HCT116 (cell line): Measurements from ENCODE around the gene GZF1. TPM values are rescaled to one million over a fixed set of nuclear protein-coding genes. Genes with fewer than 3 reads are reported as not detected.

Experiments
- ATAC-seq: fragments of 200-7000 bp; cut with Tn5 transposase; 2 replicates; pipeline ENCODE4 v1.9.1; 2020; ENCODE audit warnings: mild to moderate bottlenecking, moderate library complexity
- BruUV-seq: library from RNA; stranded (reverse); fragments of 400-500 nt; replicated peaks from 2 replicates; lab custom pipeline; 2021; lab: Mats Ljungman, UMichigan
- CTCF ChIA-PET: fragments of 300-600 bp; sonication (Branson Sonifier 250); formaldehyde crosslinking; loops from one replicate; lab custom pipeline; 2021; ENCODE audit warnings: antibody characterized with exemption; lab: Charles Lee
- POLR2A ChIA-PET: fragments of 300-600, 350-600 bp; sonication (Branson Sonifier 250); formaldehyde crosslinking; loops from one replicate; lab custom pipeline; 2021; ENCODE audit warnings: antibody characterized with exemption; lab: Charles Lee
- RAD21 ChIA-PET, 2 experiments: fragments of 300-600 bp; sonication (Branson Sonifier 250); formaldehyde crosslinking; loops; one replicate each; lab custom pipeline; 2023; ENCODE audit warnings: low total read pairs in 2 of 2; ENCODE audit not compliant: uncharacterized antibody in 2 of 2, unreplicated experiment in 2 of 2, low non-redundant PET in 1 of 2; lab: Charles Lee
- DNase-seq: peaks from one replicate; pipeline ENCODE4 v3.0.0-alpha.2; 2010; ENCODE audit warnings: low read depth, low spot score
- H2AFZ ChIP-seq: fragments of 200-600 bp; shearing (Covaris generic), sonication (generic); 2 replicates; pipeline ENCODE4 v1.6.1; 2017; ENCODE audit warnings: low read depth, mixed run types, mixed read lengths, antibody characterized with exemption, low read length; ENCODE audit not compliant: poor library complexity, severe bottlenecking
- H3K27ac ChIP-seq: 2 replicates; pipeline ENCODE4 v1.5.1; 2012; ENCODE audit warnings: low read depth, low read length
- H3K27me3 ChIP-seq: fragments of 200-600 bp; sonication (generic); 2 replicates; pipeline ENCODE4 v1.6.1; 2016; ENCODE audit warnings: mixed run types, low read length, mixed read lengths; ENCODE audit not compliant: insufficient read depth
- H3K36me3 ChIP-seq, 2 experiments: fragments of 200-500 bp in 1 of 2; fragments of 200-600 bp in 1 of 2; sonication (Bioruptor generic) in 1 of 2; sonication (generic) in 1 of 2; 2 replicates each; pipeline versions ENCODE4 v1.5.1 to v1.6.1; 2014 to 2016; ENCODE audit warnings: low read length in 2 of 2, inconsistent platforms in 1 of 2, mixed read lengths in 1 of 2, mixed run types in 1 of 2; ENCODE audit not compliant: insufficient read depth in 2 of 2, control insufficient read depth in 1 of 2
- H3K4me1 ChIP-seq, 2 experiments: fragments of 200-600 bp in 1 of 2; sonication (generic) in 1 of 2; 2 replicates each; pipeline versions ENCODE4 v1.5.1 to v1.6.1; 2012 to 2017; ENCODE audit warnings: low read length in 2 of 2, inconsistent platforms in 1 of 2, mild to moderate bottlenecking in 1 of 2, mixed read lengths in 1 of 2, mixed run types in 1 of 2, moderate library complexity in 1 of 2; ENCODE audit not compliant: insufficient read depth in 2 of 2, control insufficient read depth in 1 of 2
- H3K4me2 ChIP-seq: fragments of 200-600 bp; sonication (generic); 2 replicates; pipeline ENCODE4 v1.6.1; 2017; ENCODE audit warnings: mixed run types, low read length, mixed read lengths
- H3K4me3 ChIP-seq, 2 experiments: fragments of 200-600 bp in 1 of 2; sonication (generic) in 1 of 2; replicated peaks in 1 of 2; 2 replicates each; pipeline ENCODE4 v1.5.1; 2011 to 2016; ENCODE audit warnings: low read length in 2 of 2, control low read depth in 1 of 2, low read depth in 1 of 2, mild to moderate bottlenecking in 1 of 2, mixed read lengths in 1 of 2, mixed run types in 1 of 2
- H3K79me2 ChIP-seq: fragments of 200-600 bp; sonication (generic); 2 replicates; pipeline ENCODE4 v1.6.1; 2017; ENCODE audit warnings: mild to moderate bottlenecking, mixed run types, low read length, moderate library complexity, mixed read lengths; ENCODE audit not compliant: insufficient read depth
- H3K9ac ChIP-seq: fragments of 200-600 bp; sonication (generic); 2 replicates; pipeline ENCODE4 v1.6.1; 2016; ENCODE audit warnings: low read length, mixed read lengths
- H3K9me2 ChIP-seq: fragments of 200-600 bp; sonication (generic), shearing (Covaris generic); 2 replicates; pipeline ENCODE4 v1.6.1; 2017; ENCODE audit warnings: mixed run types, mild to moderate bottlenecking, moderate library complexity; ENCODE audit not compliant: insufficient read depth
- H3K9me3 ChIP-seq, 2 experiments: fragments of 200-500 bp in 1 of 2; fragments of 200-600 bp in 1 of 2; sonication (Bioruptor generic) in 1 of 2; sonication (generic) in 1 of 2; 2 replicates each; pipeline ENCODE4 v1.6.1; 2014 to 2017; ENCODE audit warnings: low read length in 2 of 2, mixed read lengths in 2 of 2, inconsistent platforms in 1 of 2, low read depth in 1 of 2, mild to moderate bottlenecking in 1 of 2, mixed run types in 1 of 2, moderate library complexity in 1 of 2; ENCODE audit not compliant: control insufficient read depth in 1 of 2, insufficient read depth in 1 of 2
- H4K20me1 ChIP-seq: fragments of 200-600 bp; sonication (generic), shearing (Covaris generic); 2 replicates; pipeline ENCODE4 v1.6.1; 2017; ENCODE audit warnings: mixed run types, mild to moderate bottlenecking, moderate library complexity; ENCODE audit not compliant: insufficient read depth
- CEBPB ChIP-seq: IDR thresholded peaks from 2 replicates; pipeline ENCODE4 v1.6.1; 2012; ENCODE audit warnings: low read depth
- EZH2phosphoT487 ChIP-seq: fragments of 200-600 bp; IDR thresholded peaks from 2 replicates; pipeline ENCODE4 v1.6.1; 2018; ENCODE audit warnings: antibody characterized with exemption, borderline replicate concordance
- MAX ChIP-seq: IDR thresholded peaks from 2 replicates; pipeline ENCODE4 v1.6.1; 2012
- POLR2AphosphoS5 ChIP-seq: IDR thresholded peaks from 2 replicates; pipeline ENCODE4 v1.6.1; 2011; ENCODE audit warnings: mild to moderate bottlenecking, low read depth, low read length, moderate library complexity
- RAD21 ChIP-seq: IDR thresholded peaks from 2 replicates; pipeline ENCODE4 v1.6.1; 2012; ENCODE audit warnings: low read depth, mild to moderate bottlenecking
- REST ChIP-seq: IDR thresholded peaks from 2 replicates; pipeline ENCODE4 v1.6.1; 2012; ENCODE audit warnings: low read depth
- SIN3A ChIP-seq: IDR thresholded peaks from 2 replicates; pipeline ENCODE4 v1.6.1; 2012; ENCODE audit warnings: low read depth
- SP1 ChIP-seq: IDR thresholded peaks from 2 replicates; pipeline ENCODE4 v1.6.1; 2012; ENCODE audit warnings: low read depth
- TCF7L2 ChIP-seq: IDR thresholded peaks from 2 replicates; pipeline ENCODE4 v1.7.0; 2011; ENCODE audit warnings: borderline replicate concordance, inconsistent platforms; ENCODE audit not compliant: insufficient read depth, insufficient read length; ENCODE audit errors: extremely low read depth
- ZNF274 ChIP-seq: fragments of 200-500 bp; sonication (Bioruptor generic); IDR thresholded peaks from 2 replicates; pipeline ENCODE4 v1.6.1; 2014; ENCODE audit warnings: mild to moderate bottlenecking, low read depth, low read length, inconsistent platforms
- intact Hi-C: fragments of 100-400 bp; cut with micrococcal nuclease; formaldehyde crosslinking; loops from 2 replicates; pipeline ENCODE4 v1.10.0; 2022
- total RNA-seq: library from RNA; stranded (reverse); gene quantifications from one replicate; pipeline ENCODE4 v1.2.1, GENCODE V29; 2021; ENCODE audit not compliant: unreplicated experiment

GZF1 gene
- total RNA-seq, 1 experiment from 2014 or later = 10.4 TPM

- no peak for TF ChIP-seq REST
- no peak for TF ChIP-seq ZNF274
- TF ChIP-seq SP1 = no peak
- TF ChIP-seq TCF7L2 = no peak
- no peak for TF ChIP-seq POLR2AphosphoS5
- TF ChIP-seq, all 23 proteins: peak for 0
These were observed 12.5 kb downstream of the GZF1 start (continued) for GRCh38 chr20:23374441-23374840.

GRCh38 chr20:23375827-23376226 is 13.8 kb downstream of the GZF1 start:
- no peaks in the 10 kb centered on the region for H3K9me3 ChIP-seq
- no peaks in the 10 kb centered on the region for H3K4me1 ChIP-seq
- POLR2A ChIA-PET = no interaction called here
- no peaks in the 10 kb centered on the region for H4K20me1 ChIP-seq
- no peak overlapping the region for H3K27ac ChIP-seq
- H3K79me2 ChIP-seq = no peaks in the 10 kb centered on the region
- H3K9ac ChIP-seq = no peak overlapping the region
- CTCF ChIA-PET = no interaction called here
- H3K36me3 ChIP-seq = peaks cover 23 to 27% of the 10 kb centered on the region in 2 experiments; a peak in 3 of 4 replicates
- intact Hi-C loops = no loop called here
- no peaks in the 10 kb centered on the region for H3K27me3 ChIP-seq
- no TSS peak for BruUV-seq
- H3K4me3 ChIP-seq = no peak overlapping the region
- no peak for DNase-seq
- RAD21 ChIA-PET = no interaction called here
- ATAC-seq = no peak
- no peak overlapping the region for H3K4me2 ChIP-seq
- no peak overlapping the region for H2AFZ ChIP-seq
- no peaks in the 10 kb centered on the region for H3K9me2 ChIP-seq
- no peak for TF ChIP-seq RAD21
- TF ChIP-seq SIN3A = no peak
- no peak for TF ChIP-seq POLR2AphosphoS5
- no peak for TF ChIP-seq EZH2phosphoT487
- no peak for TF ChIP-seq CEBPB
- TF ChIP-seq MAX = no peak
